Left ventricle myocardium inferior (tissue), 1 donor: Measurements from ENCODE around the gene P3R3URF. TPM values are rescaled to one million over a fixed set of nuclear protein-coding genes. Genes with fewer than 3 reads are reported as not detected.

Experiments
- DNase-seq: peaks from one replicate; pipeline ENCODE4 v3.0.0-alpha.2; 2020
- H3K27ac ChIP-seq: fragments of 200-600 bp; replicated peaks from 2 replicates; pipeline ENCODE4 v1.8.0; 2021
- H3K27me3 ChIP-seq: fragments of 200-600 bp; 2 replicates; pipeline ENCODE4 v1.8.0; 2021; ENCODE audit warnings: low read depth
- H3K36me3 ChIP-seq: fragments of 200-600 bp; 2 replicates; pipeline ENCODE4 v1.8.0; 2021
- H3K4me1 ChIP-seq: fragments of 200-600 bp; 2 replicates; pipeline ENCODE4 v1.8.0; 2021
- H3K4me3 ChIP-seq: fragments of 200-600 bp; 2 replicates; pipeline ENCODE4 v1.8.0; 2021; ENCODE audit warnings: mild to moderate bottlenecking, moderate library complexity
- H3K9me3 ChIP-seq: fragments of 200-600 bp; replicated peaks from 2 replicates; pipeline ENCODE4 v1.8.0; 2021
- CTCF ChIP-seq: fragments of 200-600 bp; IDR thresholded peaks from 2 replicates; pipeline ENCODE4 v1.8.0; 2021; ENCODE audit warnings: antibody characterized with exemption, mild to moderate bottlenecking, borderline replicate concordance
- intact Hi-C: fragments of 100-400 bp; cut with micrococcal nuclease; formaldehyde crosslinking; loops from one replicate; pipeline ENCODE4 v1.11.0; 2022
- total RNA-seq: library from RNA; stranded (reverse); fragmentation: NEBNext Ultra II Directional; extraction: Animal tissue kit (Norgen Biotek cat#: 25700); gene quantifications from one replicate; pipeline ENCODE4 v1.2.1, GENCODE V29; 2021
- donor health status: DM: no; HTN: yes; CAD: no; lungs with severe emphysema.

Gene P3R3URF
- total RNA-seq, 1 donor from 2014 or later = not detected

GRCh38 chr1:46179138-46180081, 3.1 kb upstream of the P3R3URF start:
- no peaks in the 10 kb centered on the region for H3K9me3 ChIP-seq
- peak; percentile 63 for DNase-seq
- intact Hi-C loops = loop anchor here (2.0 kb wide), 1 partner anchor 143 kb away; no protein-coding TSS in a partner anchor
- no peaks in the 10 kb centered on the region for H3K27me3 ChIP-seq
- H3K36me3 ChIP-seq = no peaks in the 10 kb centered on the region
- peaks cover 58% of the 10 kb centered on the region for H3K4me1 ChIP-seq
- peak; percentile 97 for TF ChIP-seq CTCF
- H3K4me3 ChIP-seq = no peak overlapping the region
- peak overlapping the region; percentile 43 for H3K27ac ChIP-seq

GRCh38 chr1:46175243-46175642, 1.0 kb downstream of the P3R3URF start:
- Histone ChIP-seq H3K36me3 (no peaks in the 10 kb centered on the region), H3K4me3 (no peak overlapping the region), H3K9me3 (no peaks in the 10 kb centered on the region), H3K27ac (peak overlapping the region; percentile 80), H3K27me3 (no peaks in the 10 kb centered on the region), H3K4me1 (peaks cover 72% of the 10 kb centered on the region)
- intact Hi-C loops = no loop called here
- no peak for TF ChIP-seq CTCF
- DNase-seq = no peak

- DNase-seq = no peak
- no peak for TF ChIP-seq CTCF
- Histone ChIP-seq H3K36me3 (no peaks in the 10 kb centered on the region), H3K27me3 (no peaks in the 10 kb centered on the region), H3K27ac (peak within 1 kb of the TSS; percentile 80), H3K4me1 (peaks cover 72% of the 10 kb centered on the region), H3K4me3 (peak within 1 kb of the TSS; percentile 12), H3K9me3 (no peaks in the 10 kb centered on the region)
- intact Hi-C loops = loop anchor here (5.0 kb wide), 1 partner anchor 42 kb away; the partner anchor contains the start of gene PIK3R3
Measured at GRCh38 chr1:46174448-46175231, 1.6 kb downstream of the P3R3URF start, which contains the start of gene TSPAN1. TSPAN1 (plus strand) TSS chr1:46175087; CDS start chr1:46181108, 6,021 bp downstream.

GRCh38 chr1:46173361-46173856, 2.9 kb downstream of the P3R3URF start:
- Histone ChIP-seq H3K4me1 (peaks cover 70% of the 10 kb centered on the region), H3K36me3 (no peaks in the 10 kb centered on the region), H3K9me3 (no peaks in the 10 kb centered on the region), H3K27ac (peak overlapping the region; percentile 80), H3K27me3 (no peaks in the 10 kb centered on the region), H3K4me3 (peak overlapping the region; percentile 12)
- no peak for DNase-seq
- intact Hi-C loops = loop anchor here (5.0 kb wide), 1 partner anchor 41 kb away; the partner anchor contains the start of gene PIK3R3
- no peak for TF ChIP-seq CTCF

- H3K36me3 ChIP-seq = no peaks in the 10 kb centered on the region
- peak overlapping the region; percentile 80 for H3K27ac ChIP-seq
- peaks cover 81% of the 10 kb centered on the region for H3K4me1 ChIP-seq
- H3K27me3 ChIP-seq = peaks cover 4% of the 10 kb centered on the region
- intact Hi-C loops = loop anchor here (5.0 kb wide), 1 partner anchor 40 kb away; the partner anchor contains the start of gene PIK3R3
- H3K4me3 ChIP-seq = no peak overlapping the region
- no peak for DNase-seq
- TF ChIP-seq CTCF = no peak
- H3K9me3 ChIP-seq = no peaks in the 10 kb centered on the region
Measured at GRCh38 chr1:46172321-46172720, 4.0 kb downstream of the P3R3URF start.
